Heart right ventricle (tissue), 16 donors: ENCODE results near the gene LCE2A. TPM values are rescaled to one million over a fixed set of nuclear protein-coding genes. Genes with fewer than 3 reads are reported as not detected.
"Not testable (repeated sequence)": the region's sequence is repeated elsewhere in the genome, so short reads cannot be mapped to it uniquely, and the experiment has no call there.

Experiments used
- ATAC-seq, 8 donors: fragments of 200-7000 bp; cut with Tn5 transposase; one replicate each; pipeline ENCODE4 v1.9.1; 2020; ENCODE audit warnings: mild to moderate bottlenecking in 8 of 8, moderate library complexity in 8 of 8, moderate number of reproducible peaks in 1 of 8
- DNase-seq, 2 donors: peaks; one replicate each; pipeline ENCODE4 v3.0.0-alpha.2; 2020
- H3K27ac ChIP-seq, 10 donors: fragments of 200-600 bp; sonication (generic) in 2 of 10; one replicate each; pipeline versions ENCODE4 v1.5.0 to v1.8.0; 2020 to 2022; ENCODE audit warnings: mild to moderate bottlenecking in 3 of 10
- H3K27me3 ChIP-seq, 7 donors: fragments of 200-600 bp; one replicate each; pipeline ENCODE4 v1.8.0; 2021 to 2022; ENCODE audit warnings: mild to moderate bottlenecking in 2 of 7
- H3K36me3 ChIP-seq, 9 donors: fragments of 200-600 bp; sonication (generic) in 1 of 9; one replicate each; pipeline versions ENCODE4 v1.5.0 to v1.8.0; 2020 to 2022; ENCODE audit warnings: mild to moderate bottlenecking in 2 of 9
- H3K4me1 ChIP-seq, 9 donors: fragments of 200-600 bp; sonication (generic) in 1 of 9; one replicate each; pipeline versions ENCODE4 v1.5.0 to v1.8.0; 2020 to 2022; ENCODE audit warnings: mild to moderate bottlenecking in 4 of 9
- H3K4me3 ChIP-seq, 10 donors: fragments of 200-600 bp; sonication (generic) in 2 of 10; one replicate each; pipeline versions ENCODE4 v1.5.0 to v1.8.0; 2020 to 2022; ENCODE audit warnings: mild to moderate bottlenecking in 7 of 10, moderate library complexity in 2 of 10
- H3K9me3 ChIP-seq, 11 donors: fragments of 200-600 bp in 10 of 11; sonication (generic) in 2 of 11; one replicate each; pipeline versions ENCODE4 v1.5.0 to v1.8.0; 2013 to 2022; ENCODE audit warnings: mild to moderate bottlenecking in 2 of 11, control low read depth in 1 of 11, moderate library complexity in 1 of 11
- WGBS, 2 donors: extraction: QIAGEN DNeasy Blood & Tissue Kit; methylation state at CpG; one replicate each; pipeline ENCODE4 v1.1.7; 2013; ENCODE audit warnings: inconsistent platforms in 1 of 2; 5-methylcytosine and 5-hydroxymethylcytosine counted together
- intact Hi-C, 10 donors: fragments of 100-400 bp; cut with DNase I; formaldehyde crosslinking; loops; one replicate each; pipeline versions ENCODE4 v1.11.1 to v1.14.2; 2022
- polyA plus RNA-seq, 2 donors: library from polyadenylated mRNA; stranded (reverse); fragments of 200-250 nt; gene quantifications; one replicate each; pipeline ENCODE4 v1.2.3, GENCODE V29; 2013
- total RNA-seq, 10 donors: library from RNA; stranded (reverse); fragmentation: NEBNext Ultra II Directional in 3 of 10; extraction: Animal tissue kit (Norgen Biotek cat#: 25700) in 3 of 10; gene quantifications; one replicate each; pipeline versions ENCODE4 v1.2.1 to v1.2.4, GENCODE V29; 2021 to 2023
- TF ChIP-seq, protein P1 (sequence below), 9 donors: fragments of 200-600 bp; sonication (generic) in 2 of 9; IDR thresholded peaks; one replicate each; pipeline versions ENCODE4 v1.5.0 to v1.8.0; 2021 to 2022; ENCODE audit warnings: antibody characterized with exemption in 9 of 9, mild to moderate bottlenecking in 5 of 9, moderate library complexity in 1 of 9
- donor health status: Arrhythmogenic right ventricular cardiomyopathy.
- donor health status: ischemic (EF 13 %, LVEDD 7.1; RV severe dilation, severe dysfunction).
- donor health status: healthy with polysubstance abuse.
- donor health status: DM: no; HTN: yes; CAD: no.
- donor health status: DM: no; HTN: no; CAD: no.
- donor health status: ischemic (EF 25% LVEDD 6.9; RV normal size, moderate dysfunction).
- donor health status: ischemic (EF 25% LVEDD 5.7; RV mildly dilated, moderate dysfunction).
- donor health status: healthy.
- donor health status: DM: yes; HTN: yes; CAD: no.
- donor health status: Ischemic cardiomyopathy.
- donor health status: ischemic (EF 35%, LVEDD 5.7; RV mildly dilated, moderate dysfunction).
- donor health status: nonischemic (EF 11% LVEDD 7.7; RV severe dilation, severe dysfunction).
- donor health status: DM: yes; HTN: yes; CAD: no.
- donor health status: PGD.
- donor health status: ischemic (EF 29% LVEDD 5.4; RV normal size, mild dysfunction).
- donor health status: nonischemic (EF 23%, LVEDD 6.1; RV moderate dilation, normal function).

LCE2A gene
- total and polyA plus RNA-seq, 12 donors, result not detected

DNA sequence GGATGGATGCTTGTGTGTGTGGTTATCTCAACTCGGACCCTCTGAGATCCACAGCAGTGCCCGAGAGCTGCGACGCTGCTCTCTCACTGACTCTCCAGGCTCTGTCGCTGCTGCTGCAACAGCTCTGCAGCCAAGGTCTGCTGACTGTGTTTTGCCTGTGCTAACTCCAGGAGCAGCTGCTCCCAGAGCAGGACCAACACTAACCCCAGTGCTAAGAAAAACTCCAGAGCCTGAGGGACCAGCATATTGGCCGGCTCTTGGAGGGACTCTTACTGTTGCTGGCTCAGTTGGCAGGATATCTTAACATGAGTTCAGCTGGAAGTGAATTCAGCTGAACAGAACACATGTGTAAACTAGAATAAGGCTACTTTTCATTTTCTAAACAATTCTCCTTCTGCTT is 18.7 kb upstream of the LCE2A start:
- ATAC-seq (peak in 1 of 8 donors; percentile 82), DNase-seq (no peak)
- H3K27ac ChIP-seq, result no peak overlapping the region
- WGBS, 2 donors, result 69 to 70% methylated on average over 6 of the region's 6 CpGs
- no peak overlapping the region for H3K4me3 ChIP-seq
- intact Hi-C loops, result no loop called here
- no peaks in the 10 kb centered on the region for H3K4me1 ChIP-seq
- H3K9me3 ChIP-seq, result no peaks in the 10 kb centered on the region
- TF ChIP-seq, protein P1, sequence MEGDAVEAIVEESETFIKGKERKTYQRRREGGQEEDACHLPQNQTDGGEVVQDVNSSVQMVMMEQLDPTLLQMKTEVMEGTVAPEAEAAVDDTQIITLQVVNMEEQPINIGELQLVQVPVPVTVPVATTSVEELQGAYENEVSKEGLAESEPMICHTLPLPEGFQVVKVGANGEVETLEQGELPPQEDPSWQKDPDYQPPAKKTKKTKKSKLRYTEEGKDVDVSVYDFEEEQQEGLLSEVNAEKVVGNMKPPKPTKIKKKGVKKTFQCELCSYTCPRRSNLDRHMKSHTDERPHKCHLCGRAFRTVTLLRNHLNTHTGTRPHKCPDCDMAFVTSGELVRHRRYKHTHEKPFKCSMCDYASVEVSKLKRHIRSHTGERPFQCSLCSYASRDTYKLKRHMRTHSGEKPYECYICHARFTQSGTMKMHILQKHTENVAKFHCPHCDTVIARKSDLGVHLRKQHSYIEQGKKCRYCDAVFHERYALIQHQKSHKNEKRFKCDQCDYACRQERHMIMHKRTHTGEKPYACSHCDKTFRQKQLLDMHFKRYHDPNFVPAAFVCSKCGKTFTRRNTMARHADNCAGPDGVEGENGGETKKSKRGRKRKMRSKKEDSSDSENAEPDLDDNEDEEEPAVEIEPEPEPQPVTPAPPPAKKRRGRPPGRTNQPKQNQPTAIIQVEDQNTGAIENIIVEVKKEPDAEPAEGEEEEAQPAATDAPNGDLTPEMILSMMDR (IDR thresholded peaks at IDR 0.05), result no peak
- H3K27me3 ChIP-seq, result peaks cover 0 to 10% (median 4%) of the 10 kb centered on the region in 7 donors
- H3K36me3 ChIP-seq, result no peaks in the 10 kb centered on the region

GRCh38 chr1:152681616-152682015 is 16.5 kb upstream of the LCE2A start:
- no peaks in the 10 kb centered on the region for H3K4me1 ChIP-seq
- no peaks in the 10 kb centered on the region for H3K9me3 ChIP-seq
- TF ChIP-seq, protein P1 (IDR thresholded peaks at IDR 0.05), result no peak
- H3K36me3 ChIP-seq, result no peaks in the 10 kb centered on the region
- peaks cover 0 to 10% (median 3%) of the 10 kb centered on the region in 7 donors for H3K27me3 ChIP-seq
- DNase-seq (no peak), ATAC-seq (no peak)
- WGBS, 2 donors, result 50 to 55% methylated on average over 2 of the region's 2 CpGs
- H3K27ac ChIP-seq, result no peak overlapping the region
- no peak overlapping the region for H3K4me3 ChIP-seq
- intact Hi-C loops, result no loop called here

DNA sequence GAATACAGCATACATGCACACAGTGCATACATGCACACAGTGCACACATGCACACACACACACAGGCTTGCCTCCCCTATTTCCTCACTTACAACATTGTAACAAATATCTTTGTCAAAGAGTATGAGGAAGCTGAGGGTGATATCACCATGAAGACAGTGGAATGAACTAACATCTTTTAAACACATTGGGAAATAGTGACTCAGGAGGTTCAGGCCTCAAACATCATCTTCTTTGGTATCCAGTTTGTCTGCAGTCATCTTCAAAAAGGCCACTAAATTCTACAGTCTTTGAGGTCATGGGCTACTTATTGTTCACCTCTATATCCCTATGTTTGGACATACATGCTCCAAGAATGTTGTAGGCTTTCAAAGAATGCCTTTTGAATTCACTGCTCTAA is 14.3 kb upstream of the LCE2A start:
- TF ChIP-seq, protein P1 (IDR thresholded peaks at IDR 0.05), result no peak
- H3K4me1 ChIP-seq, result no peaks in the 10 kb centered on the region
- H3K27me3 ChIP-seq, result peaks cover 0 to 10% (median 1%) of the 10 kb centered on the region in 7 donors
- DNase-seq, result no peak
- intact Hi-C loops, result no loop called here
- H3K36me3 ChIP-seq, result no peaks in the 10 kb centered on the region
- ATAC-seq, result no peak
- H3K9me3 ChIP-seq, result no peaks in the 10 kb centered on the region
- H3K27ac ChIP-seq, result no peak overlapping the region
- no peak overlapping the region for H3K4me3 ChIP-seq

- ATAC-seq, intact Hi-C loops, H3K27ac ChIP-seq, H3K27me3 ChIP-seq, H3K4me1 ChIP-seq, DNase-seq, H3K36me3 ChIP-seq, H3K9me3 ChIP-seq, H3K4me3 ChIP-seq: not testable (repeated sequence)
- 46 to 58% methylated on average over 4 of the region's 4 CpGs for WGBS, 2 donors
Measured at GRCh38 chr1:152685823-152686222, 12.3 kb upstream of the LCE2A start, which contains the start of gene LCE2B. TSS of gene LCE2B (plus strand) at chr1:152686123. CDS start at chr1:152686844, 721 bp downstream.

DNA sequence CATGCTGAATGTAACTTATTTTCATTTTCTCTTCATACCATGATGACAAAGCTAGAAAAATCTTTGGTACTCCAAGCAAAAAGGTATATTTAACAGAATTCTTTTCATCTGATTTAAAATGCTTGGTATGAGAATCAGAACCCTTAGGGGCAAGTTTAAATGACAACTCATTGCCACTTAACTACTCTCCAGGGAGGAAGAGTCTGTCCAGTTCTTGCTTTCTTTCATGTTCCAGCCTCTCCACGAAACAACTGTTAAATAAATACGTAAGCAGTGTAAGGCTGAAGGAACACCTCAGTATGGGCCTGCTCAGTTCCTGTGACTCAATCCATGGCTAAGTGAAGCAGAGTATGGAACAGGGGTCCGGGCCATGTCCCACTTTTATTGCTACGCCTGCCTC is 1.6 kb downstream of the LCE2A start:
- no peaks in the 10 kb centered on the region for H3K36me3 ChIP-seq
- intact Hi-C loops, result no loop called here
- no peak overlapping the region for H3K4me3 ChIP-seq
- H3K4me1 ChIP-seq, result no peaks in the 10 kb centered on the region
- no peak for ATAC-seq
- no peaks in the 10 kb centered on the region for H3K27me3 ChIP-seq
- peaks cover 0 to 8% (median 0%) of the 10 kb centered on the region in 11 donors for H3K9me3 ChIP-seq
- TF ChIP-seq, protein P1 (IDR thresholded peaks at IDR 0.05), result no peak
- no peak for DNase-seq
- no peak overlapping the region for H3K27ac ChIP-seq
- WGBS, 2 donors, result 70 to 83% methylated on average over 4 of the region's 4 CpGs
